Activated CD4-positive, alpha-beta T cell treated with anti-CD3 and anti-CD28 coated beads for 36 hours (primary cell): ENCODE data around the gene KREMEN1. TPM values are rescaled to one million over a fixed set of nuclear protein-coding genes. Genes with fewer than 3 reads are reported as not detected.

Experiments used
- ATAC-seq: fragments of 200-7000 bp; cut with Tn5 transposase; one replicate; pipeline ENCODE4 v1.10.0; 2021; ENCODE audit warnings: mild to moderate bottlenecking, moderate library complexity
- CTCF ChIA-PET: fragments of 350-600 bp; sonication (Branson Sonifier 250); formaldehyde crosslinking; loops from one replicate; lab custom pipeline; 2021; ENCODE audit warnings: antibody characterized with exemption; lab: Charles Lee
- POLR2A ChIA-PET: fragments of 350-600 bp; sonication (Branson Sonifier 250); formaldehyde crosslinking; loops from one replicate; lab custom pipeline; 2021; ENCODE audit warnings: antibody characterized with exemption, inconsistent platforms; lab: Charles Lee
- DNase-seq: peaks from one replicate; pipeline ENCODE4 v3.0.0-alpha.2; 2020
- H3K27ac Mint-ChIP-seq: one replicate; pipeline ENCODE4 v1.8.0; 2021; ENCODE audit warnings: mixed read lengths
- H3K27me3 Mint-ChIP-seq: one replicate; pipeline ENCODE4 v1.8.0; 2021; ENCODE audit warnings: mixed read lengths
- H3K36me3 Mint-ChIP-seq: one replicate; pipeline ENCODE4 v1.8.0; 2021; ENCODE audit warnings: low read depth, mixed read lengths
- H3K4me1 Mint-ChIP-seq: one replicate; pipeline ENCODE4 v1.8.0; 2021; ENCODE audit warnings: mixed read lengths
- H3K4me3 Mint-ChIP-seq: one replicate; pipeline ENCODE4 v1.8.0; 2021; ENCODE audit warnings: mild to moderate bottlenecking, moderate library complexity, mixed read lengths
- H3K9me3 Mint-ChIP-seq: one replicate; pipeline ENCODE4 v1.8.0; 2021; ENCODE audit warnings: low read depth, mixed read lengths
- intact Hi-C, 2 experiments: fragments of 100-400 bp; cut with DNase I in 1 of 2; cut with micrococcal nuclease in 1 of 2; formaldehyde crosslinking; loops; one replicate each; pipeline versions ENCODE4 v1.14.2 to v1.15.1; 2022 to 2024; cut with DNase I, micrococcal nuclease
- total RNA-seq, 2 experiments: library from RNA; stranded (reverse); gene quantifications; one replicate each; pipeline ENCODE4 v1.2.3, GENCODE V29; 2021

The KREMEN1 gene
- total RNA-seq, 2 experiments from 2014 or later = 0.11 to 0.30 TPM

DNA sequence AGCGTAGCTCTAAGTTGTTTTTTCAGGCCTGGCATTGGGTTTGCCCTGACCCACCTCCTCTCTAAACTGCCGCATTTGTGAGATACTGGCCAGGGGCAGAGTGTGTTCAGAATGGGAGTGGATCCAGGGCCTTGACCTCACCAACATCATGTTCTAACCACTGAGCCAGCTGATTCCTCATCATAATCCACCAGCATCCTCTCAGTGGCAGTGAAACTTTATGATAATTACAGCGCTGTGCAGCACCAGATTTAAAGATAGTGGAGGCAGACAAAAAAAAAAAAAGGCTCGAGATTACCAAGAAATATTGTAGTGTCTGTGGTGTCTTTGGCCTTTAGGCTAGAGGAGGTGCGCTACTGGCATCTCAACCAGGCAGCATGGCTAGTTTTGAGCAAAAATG is 53.0 kb downstream of the KREMEN1 start:
- Mint-ChIP-seq H3K4me1 (no peaks in the 10 kb centered on the region), H3K27ac (no peak overlapping the region), H3K36me3 (no peaks in the 10 kb centered on the region), H3K4me3 (no peak overlapping the region), H3K27me3 (no peaks in the 10 kb centered on the region), H3K9me3 (no peaks in the 10 kb centered on the region)
- ATAC-seq = no peak
- intact Hi-C loops = no loop called here
- CTCF ChIA-PET = interaction anchor here (0.6 to 1.4 kb wide), 2 partner anchors 13 to 28 kb away, joined by 4 read pairs; no protein-coding TSS in a partner anchor
- DNase-seq = no peak
- POLR2A ChIA-PET = no interaction called here

DNA sequence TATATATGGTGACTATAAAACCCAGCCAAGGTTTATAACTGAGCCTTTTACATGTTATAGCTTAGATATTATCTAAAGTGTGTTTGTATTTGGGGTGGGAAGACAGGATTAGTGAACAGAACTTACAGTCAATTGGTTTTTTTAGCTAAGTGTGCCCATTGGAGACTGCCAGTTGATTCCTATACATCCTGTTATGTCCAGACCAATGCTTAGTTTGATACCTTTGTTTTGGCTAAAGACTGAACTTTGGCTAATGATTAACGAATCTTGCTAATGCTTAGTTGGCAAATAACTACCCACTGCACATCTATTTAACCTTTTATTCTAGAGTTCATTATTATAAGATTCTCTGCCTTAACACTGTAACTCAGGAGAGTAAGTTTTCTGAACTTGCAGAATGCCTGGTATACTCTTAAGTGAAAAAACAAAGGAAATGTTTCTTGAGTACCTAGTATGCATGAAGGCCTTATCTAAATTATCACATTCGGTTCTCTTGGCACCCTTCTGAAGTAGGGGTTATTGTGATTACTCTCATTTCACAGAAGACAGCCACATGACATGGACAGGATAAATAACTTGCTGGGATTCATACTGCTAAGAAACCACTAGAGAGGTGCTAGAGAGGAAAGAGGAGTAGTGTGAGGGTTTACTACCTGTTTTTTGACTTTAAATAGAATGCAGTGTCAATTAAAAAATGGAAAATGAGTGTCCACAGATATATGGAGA is 54.0 kb downstream of the KREMEN1 start:
- no peaks in the 10 kb centered on the region for H3K9me3 Mint-ChIP-seq
- H3K27ac Mint-ChIP-seq = no peak overlapping the region
- H3K4me3 Mint-ChIP-seq = no peak overlapping the region
- ChIA-PET POLR2A (interaction anchor here (0.6 kb wide), 1 partner anchor 28 kb away, joined by 5 read pairs; no protein-coding TSS in a partner anchor), CTCF (interaction anchor here (0.6 to 1.4 kb wide), 2 partner anchors 12 to 27 kb away, joined by 4 read pairs; no protein-coding TSS in a partner anchor)
- DNase-seq (no peak), ATAC-seq (no peak)
- no peaks in the 10 kb centered on the region for H3K27me3 Mint-ChIP-seq
- H3K36me3 Mint-ChIP-seq = no peaks in the 10 kb centered on the region
- intact Hi-C loops = no loop called here
- no peaks in the 10 kb centered on the region for H3K4me1 Mint-ChIP-seq

DNA sequence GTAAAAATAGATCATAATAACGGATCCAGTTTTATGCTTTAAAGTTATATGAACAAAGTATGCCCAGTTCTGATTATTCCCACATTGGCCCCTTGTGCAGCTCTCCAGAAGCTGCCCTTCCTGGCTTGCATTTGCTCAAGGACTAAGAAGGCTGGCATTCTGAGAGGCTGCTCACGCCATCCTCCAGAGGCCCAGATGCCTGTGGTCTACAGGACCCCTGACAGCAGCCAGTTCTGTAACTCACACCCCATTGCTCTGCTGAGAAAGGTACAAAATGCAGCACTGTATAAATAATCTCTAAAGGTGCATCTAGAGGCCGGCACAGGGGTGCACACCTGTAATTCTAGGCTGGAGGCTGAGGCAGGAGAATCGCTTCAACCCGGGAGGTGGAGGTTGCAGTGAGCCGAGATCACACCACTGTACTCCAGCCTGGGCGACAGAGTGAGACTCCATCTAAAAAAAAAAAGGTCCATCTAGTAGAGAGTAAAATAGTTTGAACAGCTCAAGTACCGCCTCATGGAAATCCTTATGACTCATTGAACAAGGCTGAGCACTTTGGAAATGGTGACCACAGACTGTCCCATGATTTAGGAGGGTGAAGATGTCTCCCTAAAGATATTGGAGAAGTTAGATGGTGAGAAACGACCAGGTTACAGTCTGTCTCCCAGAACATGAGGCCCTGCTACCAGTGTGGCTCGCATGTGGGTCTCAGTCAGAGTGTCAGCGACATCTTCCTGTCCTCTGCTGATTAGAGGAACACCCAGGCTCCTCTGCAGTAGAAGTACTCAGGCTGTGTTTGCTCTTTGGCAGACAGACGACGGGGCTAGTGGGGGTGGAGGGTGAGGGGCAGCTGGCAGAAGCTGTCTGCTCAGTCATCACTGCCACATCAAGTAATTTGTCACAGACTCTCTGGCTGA is 56.3 kb downstream of the KREMEN1 start:
- ATAC-seq = no peak
- Mint-ChIP-seq H3K36me3 (no peaks in the 10 kb centered on the region), H3K9me3 (no peaks in the 10 kb centered on the region), H3K27me3 (peaks cover 2% of the 10 kb centered on the region), H3K4me1 (no peaks in the 10 kb centered on the region), H3K27ac (no peak overlapping the region), H3K4me3 (no peak overlapping the region)
- POLR2A ChIA-PET = no interaction called here
- intact Hi-C loops = no loop called here
- CTCF ChIA-PET = no interaction called here
- no peak for DNase-seq

DNA sequence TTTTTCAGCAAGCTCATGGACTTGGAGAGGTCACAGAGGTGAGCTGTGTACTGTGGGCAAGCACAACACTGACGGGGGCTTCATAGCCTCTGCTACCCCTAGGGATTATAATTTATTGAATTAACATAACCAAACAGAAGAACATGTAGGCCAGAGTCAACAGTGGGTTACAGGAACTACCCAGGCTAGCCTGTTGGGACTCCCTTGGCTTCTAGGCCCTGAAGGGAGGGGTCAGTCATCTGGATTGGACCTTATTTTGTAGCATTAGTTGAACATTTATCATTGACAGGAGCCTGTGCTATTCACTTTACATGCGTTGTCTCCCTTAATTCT is 56.9 kb downstream of the KREMEN1 start:
- ChIA-PET POLR2A (no interaction called here), CTCF (no interaction called here)
- Mint-ChIP-seq H3K27me3 (peaks cover 6% of the 10 kb centered on the region), H3K9me3 (no peaks in the 10 kb centered on the region), H3K4me3 (no peak overlapping the region), H3K4me1 (no peaks in the 10 kb centered on the region), H3K36me3 (no peaks in the 10 kb centered on the region), H3K27ac (no peak overlapping the region)
- ATAC-seq = no peak
- intact Hi-C loops = no loop called here
- DNase-seq = no peak

DNA sequence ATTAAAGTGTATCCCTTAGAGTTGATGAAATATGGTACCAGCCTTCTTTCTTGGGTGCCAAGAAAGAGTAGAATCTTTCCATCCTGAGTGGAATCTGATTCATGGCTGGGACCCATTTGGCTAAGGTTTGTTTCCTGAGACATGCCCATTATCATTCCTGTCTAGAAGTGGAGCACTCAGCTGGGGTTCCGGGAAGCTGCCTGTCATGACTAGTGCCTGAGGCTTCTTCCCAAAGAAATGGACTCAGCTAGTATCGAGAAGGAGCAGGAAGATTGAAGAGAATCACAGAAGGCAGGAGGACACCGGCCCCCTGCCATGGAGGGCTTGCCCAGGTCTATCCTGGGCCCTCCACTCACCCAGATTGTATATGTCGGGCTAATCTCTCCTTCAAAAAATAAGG is 57.6 kb downstream of the KREMEN1 start:
- no peak overlapping the region for H3K27ac Mint-ChIP-seq
- H3K4me1 Mint-ChIP-seq = no peaks in the 10 kb centered on the region
- no peaks in the 10 kb centered on the region for H3K36me3 Mint-ChIP-seq
- CTCF ChIA-PET = no interaction called here
- ATAC-seq (no peak), DNase-seq (no peak)
- intact Hi-C loops = no loop called here
- no peaks in the 10 kb centered on the region for H3K9me3 Mint-ChIP-seq
- H3K4me3 Mint-ChIP-seq = no peak overlapping the region
- POLR2A ChIA-PET = no interaction called here
- peaks cover 6% of the 10 kb centered on the region for H3K27me3 Mint-ChIP-seq

DNA sequence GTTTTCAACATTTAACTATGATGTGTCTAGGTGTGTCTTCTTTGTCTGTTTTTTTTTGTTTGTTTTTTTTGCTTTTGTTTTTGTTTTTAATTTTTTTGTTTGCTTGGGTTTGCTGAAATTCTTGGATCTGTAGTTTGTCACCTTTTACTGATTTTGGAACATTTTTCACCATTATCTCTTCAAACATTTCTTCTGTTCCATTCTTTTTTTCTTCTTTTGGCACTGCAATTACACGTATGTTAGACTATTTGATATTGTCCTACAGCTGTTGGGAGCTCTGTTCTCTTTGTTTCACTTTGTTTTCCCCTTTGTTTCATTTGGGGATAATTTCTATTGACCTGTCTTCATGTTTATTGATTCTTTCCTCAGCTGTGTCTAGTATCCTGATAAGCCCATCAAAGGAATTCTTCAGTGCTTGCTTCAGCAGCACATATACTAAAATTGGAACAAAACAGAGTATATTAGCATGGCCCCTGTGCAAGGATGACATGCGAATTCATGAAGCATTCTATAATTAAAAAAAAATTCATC is 60.8 kb downstream of the KREMEN1 start:
- CTCF ChIA-PET = interaction anchor here (0.5 kb wide), 1 partner anchor 754 kb away, joined by 3 read pairs; no protein-coding TSS in a partner anchor
- no peaks in the 10 kb centered on the region for H3K4me1 Mint-ChIP-seq
- intact Hi-C loops = no loop called here
- no peaks in the 10 kb centered on the region for H3K36me3 Mint-ChIP-seq
- POLR2A ChIA-PET = no interaction called here
- H3K9me3 Mint-ChIP-seq = no peaks in the 10 kb centered on the region
- peaks cover 8% of the 10 kb centered on the region for H3K27me3 Mint-ChIP-seq
- H3K4me3 Mint-ChIP-seq = no peak overlapping the region
- DNase-seq (no peak), ATAC-seq (no peak)
- H3K27ac Mint-ChIP-seq = no peak overlapping the region

DNA sequence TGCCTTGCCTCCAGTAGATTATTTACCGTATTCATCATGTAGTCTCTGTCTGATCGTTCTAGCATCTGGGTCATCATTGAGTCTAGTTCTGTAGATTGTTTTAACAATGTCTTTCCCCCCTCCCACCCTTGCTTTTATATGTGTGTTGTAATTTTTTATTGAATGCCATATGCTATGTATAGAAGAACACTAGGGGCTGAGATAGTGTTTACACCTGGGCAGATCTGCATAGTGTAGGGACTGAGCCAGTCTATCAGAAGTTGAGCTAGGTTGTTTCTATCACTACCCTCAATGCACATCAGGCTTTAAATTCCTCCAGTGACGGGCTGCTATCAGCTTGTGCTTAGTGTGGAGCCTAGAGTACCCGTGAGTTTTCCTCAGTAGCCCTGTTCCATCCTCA is 61.6 kb downstream of the KREMEN1 start:
- no peak for ATAC-seq
- no peak overlapping the region for H3K4me3 Mint-ChIP-seq

DNA sequence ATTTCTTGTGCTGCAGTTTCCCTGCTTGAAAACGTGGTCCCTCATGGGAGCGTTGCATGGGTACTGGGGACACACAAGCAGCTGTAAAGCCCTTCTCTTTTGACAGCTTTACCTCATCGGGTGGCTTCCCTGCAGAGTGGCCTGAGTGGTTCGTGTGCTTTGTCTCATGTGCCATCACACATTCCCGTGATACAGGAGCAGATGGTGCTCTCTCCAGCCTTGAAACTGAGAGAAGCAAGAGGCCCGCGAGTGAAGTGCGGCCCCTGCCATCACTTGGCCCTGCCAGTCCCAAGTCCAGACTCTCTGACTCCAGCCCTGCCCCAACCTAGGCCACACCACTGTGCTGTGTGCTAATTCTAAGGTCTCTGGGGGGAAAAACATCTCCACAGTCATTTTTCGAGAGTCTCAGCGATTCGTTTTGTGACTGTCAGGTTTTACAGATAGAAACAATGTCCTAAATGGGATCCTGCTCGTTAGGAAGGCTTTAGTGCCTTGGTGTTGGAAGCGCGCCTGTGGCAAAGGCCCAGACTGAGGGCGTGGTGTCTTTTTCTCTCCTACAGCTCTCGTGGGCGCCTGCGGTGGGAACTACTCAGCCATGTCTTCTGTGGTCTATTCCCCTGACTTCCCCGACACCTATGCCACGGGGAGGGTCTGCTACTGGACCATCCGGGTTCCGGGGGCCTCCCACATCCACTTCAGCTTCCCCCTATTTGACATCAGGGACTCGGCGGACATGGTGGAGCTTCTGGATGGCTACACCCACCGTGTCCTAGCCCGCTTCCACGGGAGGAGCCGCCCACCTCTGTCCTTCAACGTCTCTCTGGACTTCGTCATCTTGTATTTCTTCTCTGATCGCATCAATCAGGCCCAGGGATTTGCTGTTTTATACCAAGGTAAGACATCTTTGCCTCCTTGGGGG is 64.2 kb downstream of the KREMEN1 start:
- CTCF ChIA-PET = no interaction called here
- DNase-seq (no peak), ATAC-seq (no peak)
- H3K27ac Mint-ChIP-seq = no peak overlapping the region
- no peaks in the 10 kb centered on the region for H3K9me3 Mint-ChIP-seq
- H3K36me3 Mint-ChIP-seq = no peaks in the 10 kb centered on the region
- H3K27me3 Mint-ChIP-seq = peaks cover 8% of the 10 kb centered on the region
- no peak overlapping the region for H3K4me3 Mint-ChIP-seq
- intact Hi-C loops = no loop called here
- POLR2A ChIA-PET = no interaction called here
- H3K4me1 Mint-ChIP-seq = no peaks in the 10 kb centered on the region

More for the DNA sequence above, 61.6 kb downstream of the KREMEN1 start:
- Mint-ChIP-seq H3K9me3 (no peaks in the 10 kb centered on the region), H3K36me3 (no peaks in the 10 kb centered on the region), H3K27me3 (peaks cover 8% of the 10 kb centered on the region), H3K27ac (no peak overlapping the region), H3K4me1 (no peaks in the 10 kb centered on the region)
- CTCF ChIA-PET = no interaction called here
- intact Hi-C loops = no loop called here
- POLR2A ChIA-PET = no interaction called here
- DNase-seq = no peak

DNA sequence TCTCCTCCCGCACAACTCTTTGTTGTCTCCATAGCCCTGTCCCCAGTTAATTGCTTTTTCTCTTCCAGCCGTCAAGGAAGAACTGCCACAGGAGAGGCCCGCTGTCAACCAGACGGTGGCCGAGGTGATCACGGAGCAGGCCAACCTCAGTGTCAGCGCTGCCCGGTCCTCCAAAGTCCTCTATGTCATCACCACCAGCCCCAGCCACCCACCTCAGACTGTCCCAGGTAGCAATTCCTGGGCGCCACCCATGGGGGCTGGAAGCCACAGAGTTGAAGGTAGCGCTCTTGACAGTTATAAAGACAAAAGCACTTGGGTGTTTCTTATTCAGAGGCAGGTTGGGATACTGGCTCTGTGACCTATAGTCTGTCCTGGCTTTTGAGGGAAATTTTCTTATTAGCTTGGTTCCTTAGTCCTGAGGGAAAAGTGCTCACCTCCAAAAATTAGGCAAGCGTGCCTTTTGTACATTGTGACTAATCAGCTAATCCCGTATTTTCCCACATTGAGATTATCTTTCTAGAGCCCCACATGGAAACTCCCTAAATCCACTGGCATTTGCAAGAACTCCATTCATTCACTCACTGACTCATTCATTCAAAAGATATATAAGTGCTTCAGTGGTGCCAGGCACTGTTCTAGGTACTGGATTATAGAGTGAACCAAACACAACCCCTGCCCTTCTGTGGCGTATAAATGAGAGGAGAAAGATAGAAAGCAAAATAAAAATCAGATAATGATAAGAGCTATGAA is 65.9 kb downstream of the KREMEN1 start:
- H3K36me3 Mint-ChIP-seq = no peaks in the 10 kb centered on the region
- H3K9me3 Mint-ChIP-seq = no peaks in the 10 kb centered on the region
- no peak overlapping the region for H3K4me3 Mint-ChIP-seq
- intact Hi-C loops = no loop called here
- POLR2A ChIA-PET = no interaction called here
- no peaks in the 10 kb centered on the region for H3K4me1 Mint-ChIP-seq
- no peak for DNase-seq
- CTCF ChIA-PET = interaction anchor here (0.6 to 0.9 kb wide), 2 partner anchors 12 to 98 kb away, joined by 3 to 4 read pairs; no protein-coding TSS in a partner anchor
- ATAC-seq = no peak
- H3K27ac Mint-ChIP-seq = no peak overlapping the region
- H3K27me3 Mint-ChIP-seq = peaks cover 6% of the 10 kb centered on the region

DNA sequence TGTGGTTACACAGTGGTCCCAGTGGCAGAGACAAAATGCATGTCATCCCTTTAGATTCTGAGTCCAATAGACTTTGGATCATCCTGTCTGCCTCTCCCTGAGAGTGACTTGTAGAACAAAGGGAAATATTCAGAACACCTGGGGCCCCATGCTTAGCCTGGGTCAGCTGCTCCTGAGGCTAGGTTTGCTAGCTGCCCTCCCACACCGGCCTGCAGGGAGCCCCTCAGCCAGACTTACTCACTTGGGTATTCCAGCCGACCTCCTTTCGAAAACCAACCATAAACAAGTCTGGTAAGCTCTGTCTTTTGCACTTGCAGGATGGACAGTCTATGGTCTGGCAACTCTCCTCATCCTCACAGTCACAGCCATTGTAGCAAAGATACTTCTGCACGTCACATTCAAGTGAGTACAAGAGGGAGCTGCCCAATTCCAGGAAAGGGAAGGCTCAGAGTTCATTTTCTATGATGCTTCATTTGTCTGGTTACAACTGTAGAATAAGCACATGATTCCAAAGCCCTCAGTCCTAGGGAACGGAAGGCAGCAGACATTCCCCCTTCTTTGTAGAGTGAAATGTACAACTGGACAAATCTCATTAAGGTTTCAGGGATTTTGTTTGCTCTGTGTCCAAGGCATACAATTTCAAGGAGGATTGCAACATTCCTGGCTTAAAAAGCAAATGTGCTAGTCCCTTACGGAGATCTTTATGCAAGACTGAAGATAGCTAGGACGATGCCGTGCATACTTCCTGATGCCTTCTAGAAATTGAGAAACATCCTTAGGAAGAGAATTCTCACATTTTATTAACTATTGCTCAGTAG is 67.3 kb downstream of the KREMEN1 start:
- H3K27me3 Mint-ChIP-seq = peaks cover 2% of the 10 kb centered on the region
- ChIA-PET CTCF (interaction anchor here (1.8 kb wide), 1 partner anchor 14 kb away, joined by 6 read pairs; no protein-coding TSS in a partner anchor), POLR2A (interaction anchor here (0.5 kb wide), 1 partner anchor 81 kb away, joined by 4 read pairs; no protein-coding TSS in a partner anchor)

More for the DNA sequence above, 67.3 kb downstream of the KREMEN1 start:
- intact Hi-C loops = no loop called here
- H3K27ac Mint-ChIP-seq = no peak overlapping the region
- no peaks in the 10 kb centered on the region for H3K4me1 Mint-ChIP-seq
- H3K9me3 Mint-ChIP-seq = no peaks in the 10 kb centered on the region
- ATAC-seq (no peak), DNase-seq (no peak)
- no peak overlapping the region for H3K4me3 Mint-ChIP-seq
- no peaks in the 10 kb centered on the region for H3K36me3 Mint-ChIP-seq
